PC-9 (cell line): Measurements from ENCODE around the gene SLC13A4.

Source experiments
- EZH2 ChIP-seq: fragments of 200-600 bp; sonication (generic); IDR thresholded peaks from 2 replicates; pipeline ENCODE4 v1.8.0; 2017; ENCODE audit warnings: antibody characterized with exemption, low read depth
- TF ChIP-seq, protein P1 (sequence below): fragments of 200-600 bp; sonication (generic); conservative IDR thresholded peaks from 2 replicates; pipeline ENCODE4 v1.6.1; 2017; ENCODE audit warnings: mixed run types, antibody characterized with exemption, mild to moderate bottlenecking, moderate library complexity

DNA sequence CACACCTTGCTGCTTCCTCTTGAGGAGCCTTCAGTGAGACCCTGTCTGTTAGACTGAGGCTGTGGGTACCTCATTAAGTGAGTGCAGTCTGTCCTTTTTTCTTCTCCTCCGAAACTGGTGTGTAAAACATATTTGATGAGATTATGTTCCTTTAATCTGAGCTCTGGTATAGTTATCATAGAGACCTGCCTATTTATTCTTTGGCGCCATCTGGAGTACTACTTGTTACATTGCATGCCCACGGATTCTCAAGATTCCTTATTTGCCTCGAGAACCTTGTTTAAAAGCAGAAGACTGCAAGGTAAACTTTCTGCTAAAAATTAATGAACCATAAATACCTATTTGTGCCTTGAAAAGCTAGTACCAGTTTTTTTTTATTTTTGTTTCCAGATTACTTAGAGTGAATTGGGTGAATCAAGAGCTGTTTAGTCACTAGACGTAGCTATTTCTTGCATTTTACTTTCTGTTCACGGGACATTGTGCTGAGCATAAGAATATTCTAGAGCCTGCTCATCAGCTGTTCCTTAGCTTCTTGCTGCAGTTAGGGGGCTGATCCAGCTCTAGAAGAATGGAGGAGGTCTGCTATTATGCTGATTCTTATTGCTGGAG, 82.6 kb downstream of the SLC13A4 start:
- TF ChIP-seq, protein P1, sequence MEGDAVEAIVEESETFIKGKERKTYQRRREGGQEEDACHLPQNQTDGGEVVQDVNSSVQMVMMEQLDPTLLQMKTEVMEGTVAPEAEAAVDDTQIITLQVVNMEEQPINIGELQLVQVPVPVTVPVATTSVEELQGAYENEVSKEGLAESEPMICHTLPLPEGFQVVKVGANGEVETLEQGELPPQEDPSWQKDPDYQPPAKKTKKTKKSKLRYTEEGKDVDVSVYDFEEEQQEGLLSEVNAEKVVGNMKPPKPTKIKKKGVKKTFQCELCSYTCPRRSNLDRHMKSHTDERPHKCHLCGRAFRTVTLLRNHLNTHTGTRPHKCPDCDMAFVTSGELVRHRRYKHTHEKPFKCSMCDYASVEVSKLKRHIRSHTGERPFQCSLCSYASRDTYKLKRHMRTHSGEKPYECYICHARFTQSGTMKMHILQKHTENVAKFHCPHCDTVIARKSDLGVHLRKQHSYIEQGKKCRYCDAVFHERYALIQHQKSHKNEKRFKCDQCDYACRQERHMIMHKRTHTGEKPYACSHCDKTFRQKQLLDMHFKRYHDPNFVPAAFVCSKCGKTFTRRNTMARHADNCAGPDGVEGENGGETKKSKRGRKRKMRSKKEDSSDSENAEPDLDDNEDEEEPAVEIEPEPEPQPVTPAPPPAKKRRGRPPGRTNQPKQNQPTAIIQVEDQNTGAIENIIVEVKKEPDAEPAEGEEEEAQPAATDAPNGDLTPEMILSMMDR: peak; percentile 77
- no peak for TF ChIP-seq EZH2
